ENCODE data around the gene ARHGAP20. TPM values are rescaled to one million over a fixed set of nuclear protein-coding genes. Genes with fewer than 3 reads are reported as not detected.

Gene ARHGAP20
- total and polyA plus RNA-seq, 2 of the 4 experiments (the other 2 are of a cell fraction), result 1.4 to 2.5 TPM

DNA sequence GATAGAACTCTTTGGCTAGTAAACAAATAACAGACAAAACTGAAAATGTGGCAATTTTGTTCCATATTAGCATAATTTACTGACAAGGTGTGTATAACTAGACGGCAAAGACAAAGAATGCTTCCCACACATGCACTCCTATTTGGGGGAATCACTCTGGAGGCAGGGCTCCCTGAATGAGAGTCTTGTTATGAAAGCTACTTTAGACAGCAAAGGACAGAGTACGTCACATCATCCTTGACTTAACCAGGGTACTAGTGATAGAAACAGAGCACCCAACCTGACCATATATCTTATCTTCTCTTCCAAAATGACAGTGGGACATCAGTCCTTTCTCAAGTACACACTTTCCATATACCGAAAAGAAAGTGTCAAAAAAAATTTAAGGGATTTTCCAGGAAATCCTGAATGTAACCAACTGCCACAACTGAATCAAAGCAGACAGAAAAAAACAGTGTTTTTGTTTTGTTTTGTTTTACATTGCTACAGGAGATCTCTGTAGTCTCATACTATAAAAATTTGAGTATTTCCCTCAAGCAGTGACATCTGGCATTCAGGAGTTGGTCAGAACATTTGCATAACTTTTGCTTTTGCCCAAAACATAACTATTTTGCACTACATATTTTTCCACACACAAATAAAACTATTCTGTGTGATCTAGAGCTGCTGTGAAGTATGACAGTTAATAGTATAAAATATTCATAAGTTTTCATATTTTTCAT, 98.9 kb downstream of the ARHGAP20 start:
- H3K14ac ChIP-seq (replicated peaks; ENCODE audit: low read depth, low read length), result no peak overlapping the region
- H3K79me1 ChIP-seq (ENCODE audit: low read depth in 1 of 2, low read length in 2 of 2), result no peaks in the 10 kb centered on the region
- H4K8ac ChIP-seq (ENCODE audit: low read depth in 2 of 2, low read length in 2 of 2), result no peak overlapping the region
- H2AFZ ChIP-seq (replicated peaks; ENCODE audit: low read length, poor library complexity), result no peak overlapping the region
- H3K4me1 ChIP-seq (ENCODE audit: control insufficient read depth, insufficient read depth, low read length), result no peaks in the 10 kb centered on the region
- no peak overlapping the region for H2BK15ac ChIP-seq (ENCODE audit: low read depth, low read length)
- intact Hi-C loops (cut with micrococcal nuclease), result no loop called here
- no peaks in the 10 kb centered on the region for H3K36me3 ChIP-seq (ENCODE audit: control insufficient read depth, insufficient read depth, low read length)
- H3K18ac ChIP-seq (ENCODE audit: low read depth, low read length), result no peak overlapping the region
- no peak overlapping the region for H4K5ac ChIP-seq (ENCODE audit: low read depth, low read length)
- no peak overlapping the region for H2AK9ac ChIP-seq (replicated peaks; ENCODE audit: low read depth, low read length, poor library complexity)
- WGBS, 2 experiments (ENCODE audit: extremely low coverage in 2 of 2, insufficient read length in 1 of 2), result 100% methylated on average over 1 of the region's 3 CpGs; no CpG with 5 or more reads in 1 of the 2 experiments
- no peaks in the 10 kb centered on the region for H3K9me1 ChIP-seq (ENCODE audit: insufficient read depth, low read length)
- no peaks in the 10 kb centered on the region for H3K9me3 ChIP-seq (ENCODE audit: control insufficient read depth, insufficient read depth, low read length)
- H2BK20ac ChIP-seq (ENCODE audit: low read depth, low read length), result no peak overlapping the region
- no peak overlapping the region for H3K4me2 ChIP-seq (ENCODE audit: low read depth, low read length)
- no TSS peak for BruUV-seq (replicated peaks)
- TF ChIP-seq CTCF (conservative IDR thresholded peaks at IDR 0.05; ENCODE audit: low read depth, low read length), result no peak
- TF ChIP-seq USF2 (IDR thresholded peaks at IDR 0.05; ENCODE audit: low read depth, low read length), result no peak
- no peak for TF ChIP-seq FOS (IDR thresholded peaks at IDR 0.05; ENCODE audit: low read depth, low read length)
- TF ChIP-seq MAFK (IDR thresholded peaks at IDR 0.05; ENCODE audit: low read depth, low read length), result no peak
- no peak for TF ChIP-seq CEBPB (IDR thresholded peaks at IDR 0.05; ENCODE audit: low read depth, low read length)
- no peak for TF ChIP-seq CHD1 (IDR thresholded peaks at IDR 0.05; ENCODE audit: low read depth, low read length)
- TF ChIP-seq POLR2A (IDR thresholded peaks at IDR 0.05; ENCODE audit: low read depth, low read length), result no peak
- TF ChIP-seq SMC3 (IDR thresholded peaks at IDR 0.05; ENCODE audit: low read depth, low read length), result no peak
- TF ChIP-seq RCOR1 (IDR thresholded peaks at IDR 0.05; ENCODE audit: insufficient replicate concordance, low read length), result no peak
- TF ChIP-seq NFE2L2 (IDR thresholded peaks at IDR 0.05; ENCODE audit: low read depth, low read length), result no peak
- no peak for TF ChIP-seq MXI1 (IDR thresholded peaks at IDR 0.05; ENCODE audit: borderline replicate concordance, low read depth, low read length)
- in situ Hi-C loops (cut with MboI; ENCODE audit: low sequenced_read_pairs), result no loop called here
- no peaks in the 10 kb centered on the region for H3K27me3 ChIP-seq (ENCODE audit: control insufficient read depth, insufficient read depth, low read length)
- ATAC-seq (ENCODE audit: low read depth) (no peak), DNase-seq (peak; percentile 19)
- no peak overlapping the region for H3K4ac ChIP-seq (ENCODE audit: low read depth, low read length)
- no peak overlapping the region for H3K56ac ChIP-seq (ENCODE audit: extremely low read depth, insufficient read depth, low read length)
- CTCF ChIA-PET, result no interaction called here
- no peaks in the 10 kb centered on the region for H4K20me1 ChIP-seq (ENCODE audit: insufficient read depth, low read length)
- H3K9ac ChIP-seq (ENCODE audit: low read depth, low read length), result no peak overlapping the region
- no peak overlapping the region for H2BK5ac ChIP-seq (ENCODE audit: low read depth, low read length, poor library complexity, severe bottlenecking)
- H3K4me3 ChIP-seq (ENCODE audit: insufficient read depth, low read depth, low read length), result no peak overlapping the region
- no peak overlapping the region for H2AK5ac ChIP-seq (ENCODE audit: low read depth, low read length)
- H2BK120ac ChIP-seq (ENCODE audit: low read depth, low read length), result no peak overlapping the region
- no peak overlapping the region for H3K27ac ChIP-seq (ENCODE audit: insufficient read depth, low read length)
- no peak overlapping the region for H3K23ac ChIP-seq (ENCODE audit: low read depth, low read length)
- POLR2A ChIA-PET (ENCODE audit: unreplicated experiment), result no interaction called here
- H4K91ac ChIP-seq (ENCODE audit: insufficient read depth, low read depth, low read length), result no peak overlapping the region
- dilution Hi-C loops (cut with HindIII; ENCODE audit: low sequenced_read_pairs, unreplicated experiment), result no loop called here
